Measurements from ENCODE around the gene ZDHHC20. TPM values are rescaled to one million over a fixed set of nuclear protein-coding genes. Genes with fewer than 3 reads are reported as not detected.
A peak's percentile ranks its signal among the peaks of the same experiment; 100 is the strongest.

The ZDHHC20 gene
- total and polyA plus RNA-seq, 10 of the 15 experiments (the other 5 are each of a cell fraction or from before 2014, with no cell fraction given) = 8.6 to 57.8 (median 41.7) TPM

DNA sequence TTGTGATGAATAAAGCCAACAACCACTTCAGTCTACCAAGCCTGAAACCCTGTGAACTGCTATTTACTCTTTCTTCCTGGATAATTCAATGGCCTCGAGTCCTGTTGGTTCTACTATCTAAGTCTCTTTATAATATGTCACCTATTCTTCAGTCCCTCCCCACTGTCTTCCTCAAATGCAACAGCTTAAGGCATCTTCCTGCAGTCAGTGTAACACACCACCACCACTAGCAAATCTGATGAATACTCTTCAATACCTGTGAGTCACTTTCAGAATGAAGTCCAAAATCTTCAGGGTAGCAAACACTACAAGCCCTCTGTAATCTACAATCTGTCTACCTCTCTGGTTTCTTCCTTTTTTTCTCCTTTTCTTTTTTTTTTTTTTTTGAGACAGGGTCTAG is 32.9 kb downstream of the ZDHHC20 start:
- no peaks in the 10 kb centered on the region for H4K20me1 ChIP-seq (ENCODE audit: control insufficient read depth, insufficient read depth)
- RAD21 ChIA-PET (ENCODE audit: unreplicated experiment) = interaction anchor here (0.7 to 1.2 kb wide), 2 partner anchors 130 to 582 kb away, joined by 3 read pairs; no protein-coding TSS in a partner anchor
- no peak overlapping the region for H3K4me2 ChIP-seq (ENCODE audit: control insufficient read depth, insufficient read depth)
- no peak overlapping the region for H3K4me3 ChIP-seq
- BruUV-seq (replicated peaks) = no TSS peak
- H3K9me3 ChIP-seq (replicated peaks; ENCODE audit: control insufficient read depth, insufficient read depth, low read length) = peaks cover 13% of the 10 kb centered on the region
- FAIRE-seq = no peak
- TF ChIP-seq, protein P1, sequence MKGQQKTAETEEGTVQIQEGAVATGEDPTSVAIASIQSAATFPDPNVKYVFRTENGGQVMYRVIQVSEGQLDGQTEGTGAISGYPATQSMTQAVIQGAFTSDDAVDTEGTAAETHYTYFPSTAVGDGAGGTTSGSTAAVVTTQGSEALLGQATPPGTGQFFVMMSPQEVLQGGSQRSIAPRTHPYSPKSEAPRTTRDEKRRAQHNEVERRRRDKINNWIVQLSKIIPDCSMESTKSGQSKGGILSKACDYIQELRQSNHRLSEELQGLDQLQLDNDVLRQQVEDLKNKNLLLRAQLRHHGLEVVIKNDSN (IDR thresholded peaks at IDR 0.05; ENCODE audit: borderline replicate concordance, extremely low read length, insufficient read depth, low read depth, low read length) = no peak
- TF ChIP-seq STAT3 (IDR thresholded peaks at IDR 0.05; ENCODE audit: low read depth, low read length) = no peak
- no peak for TF ChIP-seq MTA2 (IDR thresholded peaks at IDR 0.05; ENCODE audit: low read depth)
- no peak for TF ChIP-seq MXI1 (IDR thresholded peaks at IDR 0.05; ENCODE audit: low read depth, low read length)
- no peak for TF ChIP-seq MLLT1 (IDR thresholded peaks at IDR 0.05)
- no peak for TF ChIP-seq NR2C1 (IDR thresholded peaks at IDR 0.05)
- no peak for TF ChIP-seq TAF1 (IDR thresholded peaks at IDR 0.05; ENCODE audit: borderline replicate concordance, low read depth, low read length)
- no peak for TF ChIP-seq SP1 (IDR thresholded peaks at IDR 0.05; ENCODE audit: low read depth, low read length)
- no peak for TF ChIP-seq CHD1 (IDR thresholded peaks at IDR 0.05; ENCODE audit: low read depth, low read length)
- TF ChIP-seq SUPT20H (IDR thresholded peaks at IDR 0.05; ENCODE audit: borderline replicate concordance, control insufficient read depth, low read depth, low read length) = no peak
- no peak for TF ChIP-seq ZNF217 (IDR thresholded peaks at IDR 0.05)
- no peak for TF ChIP-seq EZH2 (IDR thresholded peaks at IDR 0.05; ENCODE audit: borderline replicate concordance, control insufficient read depth, low read depth, low read length)
- no peak for DNase-seq (ENCODE audit: low read depth, low spot score)
- no peak overlapping the region for H2AFZ ChIP-seq (ENCODE audit: control insufficient read depth, low read depth, low read length)
- intact Hi-C loops (cut with micrococcal nuclease; ENCODE audit: unreplicated experiment) (no loop called here), in situ Hi-C loops (cut with MboI) (no loop called here)
- no peak overlapping the region for H3K9ac ChIP-seq (ENCODE audit: control insufficient read depth, insufficient read depth, low read length)
- POLR2A ChIA-PET = no interaction called here
- 52% methylated on average over 1 of the region's 1 CpG for WGBS (ENCODE audit: insufficient coverage, insufficient replicate concordance, low lambda C conversion rate, missing lambda C conversion rate)
- H3K27me3 ChIP-seq (replicated peaks in 1 of 2; ENCODE audit: control insufficient read depth in 2 of 2, insufficient read depth in 2 of 2, low read length in 1 of 2) = no peaks in the 10 kb centered on the region
- ATAC-seq = peak; percentile 51
- H3K4me1 ChIP-seq (ENCODE audit: control insufficient read depth, insufficient read depth, low read length) = peaks cover 9% of the 10 kb centered on the region
- no peak overlapping the region for H3K27ac ChIP-seq (ENCODE audit: control insufficient read depth, insufficient read depth)
- H3K36me3 ChIP-seq (ENCODE audit: control insufficient read depth in 2 of 2, insufficient read depth in 2 of 2, low read length in 1 of 2) = no peaks in the 10 kb centered on the region; a peak in 1 of 4 replicates
- H3K79me2 ChIP-seq (ENCODE audit: control insufficient read depth, insufficient read depth, low read length) = peaks cover 11% of the 10 kb centered on the region
- CTCF ChIA-PET = interaction anchor here (1.3 to 1.5 kb wide), 3 partner anchors 10 to 129 kb away, joined by 4 to 7 read pairs (median 5); no protein-coding TSS in a partner anchor
- SMC1A ChIA-PET (ENCODE audit: uncharacterized antibody, unreplicated experiment) = interaction anchor here (0.7 to 2.0 kb wide), 4 partner anchors 10 to 50 kb away, joined by 3 to 4 read pairs (median 4); no protein-coding TSS in a partner anchor
